OCI-LY1 (cell line): Measurements from ENCODE around the gene FAM20C.

Experiments used
- EZH2 ChIP-seq: fragments of 200-600 bp; sonication (generic), shearing (Covaris generic); IDR thresholded peaks from 2 replicates; pipeline ENCODE4 v1.8.0; 2017; ENCODE audit warnings: borderline replicate concordance, mixed run types, mild to moderate bottlenecking, antibody characterized with exemption, low read length, moderate library complexity, mixed read lengths
- TF ChIP-seq, protein P1 (sequence below): fragments of 200-600 bp; sonication (generic), shearing (Covaris generic); IDR thresholded peaks from 2 replicates; pipeline ENCODE4 v1.5.1; 2017; ENCODE audit warnings: mild to moderate bottlenecking, antibody characterized with exemption, low read length, moderate library complexity, mixed read lengths

DNA sequence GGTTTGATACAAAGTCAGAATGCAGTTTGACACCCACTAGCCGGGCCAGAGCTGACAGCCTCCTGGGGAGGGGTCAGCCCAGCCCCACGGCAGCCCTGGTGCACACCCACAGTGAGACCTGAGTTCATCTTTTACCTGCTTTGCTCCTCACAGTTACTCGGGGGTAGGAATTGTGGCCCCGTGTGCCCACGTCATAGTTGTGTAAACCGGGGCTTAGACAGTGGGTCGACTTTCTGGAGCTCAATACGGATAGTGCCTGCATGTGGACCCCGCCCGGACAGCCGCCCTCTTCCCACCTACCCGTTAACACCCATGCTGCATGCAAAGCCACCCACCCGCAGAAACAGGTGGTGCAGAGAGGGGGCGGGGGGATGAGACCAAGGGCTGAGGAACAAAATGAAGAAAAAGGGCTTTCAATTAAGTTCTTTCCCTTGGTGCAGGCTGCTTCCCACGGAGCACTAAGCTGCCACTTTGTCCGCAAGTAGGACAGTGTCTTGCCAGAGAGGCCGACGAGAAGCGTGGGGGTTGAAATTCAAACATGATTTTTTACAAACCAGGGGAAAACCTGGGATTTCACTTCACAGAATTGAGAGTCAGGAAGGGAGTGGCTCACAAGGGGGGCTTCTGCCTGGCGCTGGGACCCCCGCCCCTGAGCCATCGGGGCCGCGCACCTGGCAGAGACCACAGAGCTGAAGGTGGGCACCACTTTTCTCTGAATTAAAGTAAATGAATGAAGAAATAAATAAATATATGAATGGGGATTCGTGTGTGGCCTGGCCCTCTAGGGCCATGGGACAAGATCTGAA is 73.0 kb downstream of the FAM20C start:
- TF ChIP-seq, protein P1, sequence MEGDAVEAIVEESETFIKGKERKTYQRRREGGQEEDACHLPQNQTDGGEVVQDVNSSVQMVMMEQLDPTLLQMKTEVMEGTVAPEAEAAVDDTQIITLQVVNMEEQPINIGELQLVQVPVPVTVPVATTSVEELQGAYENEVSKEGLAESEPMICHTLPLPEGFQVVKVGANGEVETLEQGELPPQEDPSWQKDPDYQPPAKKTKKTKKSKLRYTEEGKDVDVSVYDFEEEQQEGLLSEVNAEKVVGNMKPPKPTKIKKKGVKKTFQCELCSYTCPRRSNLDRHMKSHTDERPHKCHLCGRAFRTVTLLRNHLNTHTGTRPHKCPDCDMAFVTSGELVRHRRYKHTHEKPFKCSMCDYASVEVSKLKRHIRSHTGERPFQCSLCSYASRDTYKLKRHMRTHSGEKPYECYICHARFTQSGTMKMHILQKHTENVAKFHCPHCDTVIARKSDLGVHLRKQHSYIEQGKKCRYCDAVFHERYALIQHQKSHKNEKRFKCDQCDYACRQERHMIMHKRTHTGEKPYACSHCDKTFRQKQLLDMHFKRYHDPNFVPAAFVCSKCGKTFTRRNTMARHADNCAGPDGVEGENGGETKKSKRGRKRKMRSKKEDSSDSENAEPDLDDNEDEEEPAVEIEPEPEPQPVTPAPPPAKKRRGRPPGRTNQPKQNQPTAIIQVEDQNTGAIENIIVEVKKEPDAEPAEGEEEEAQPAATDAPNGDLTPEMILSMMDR: no peak
- TF ChIP-seq EZH2: no peak
